Neural cell (in vitro differentiated cells): ENCODE results near the gene FOXN1.

Experiments used
- EZH2 ChIP-seq: fragments of 200-600, 300-800 bp; shearing (Covaris generic), sonication (generic); IDR thresholded peaks from 2 replicates; pipeline ENCODE4 v1.6.1; 2014; ENCODE audit warnings: antibody characterized with exemption, low read length, borderline replicate concordance, mild to moderate bottlenecking; ENCODE audit not compliant: insufficient read depth, poor library complexity, severe bottlenecking
- MXI1 ChIP-seq: fragments of 450-650 bp; conservative IDR thresholded peaks from 2 replicates; pipeline ENCODE4 v1.6.1; 2014; ENCODE audit warnings: antibody characterized with exemption, mild to moderate bottlenecking; ENCODE audit not compliant: poor library complexity, severe bottlenecking
- RAD21 ChIP-seq: fragments of 450-650 bp; conservative IDR thresholded peaks from 2 replicates; pipeline ENCODE4 v1.6.1; 2014; ENCODE audit warnings: antibody characterized with exemption, mild to moderate bottlenecking, moderate library complexity
- SMC3 ChIP-seq: fragments of 450-650 bp; conservative IDR thresholded peaks from 2 replicates; pipeline ENCODE4 v1.6.1; 2014; ENCODE audit warnings: antibody characterized with exemption, mild to moderate bottlenecking, moderate library complexity; ENCODE audit not compliant: poor library complexity
- TF ChIP-seq, protein P1 (sequence below): fragments of 450-650 bp; IDR thresholded peaks from 2 replicates; pipeline ENCODE4 v1.5.1; 2014; ENCODE audit warnings: antibody characterized with exemption, mild to moderate bottlenecking, moderate library complexity; ENCODE audit not compliant: poor library complexity, severe bottlenecking
- TF ChIP-seq, protein P2 (sequence below): IDR thresholded peaks from 2 replicates; pipeline ENCODE4 v1.6.1; 2012; ENCODE audit warnings: borderline replicate concordance

DNA sequence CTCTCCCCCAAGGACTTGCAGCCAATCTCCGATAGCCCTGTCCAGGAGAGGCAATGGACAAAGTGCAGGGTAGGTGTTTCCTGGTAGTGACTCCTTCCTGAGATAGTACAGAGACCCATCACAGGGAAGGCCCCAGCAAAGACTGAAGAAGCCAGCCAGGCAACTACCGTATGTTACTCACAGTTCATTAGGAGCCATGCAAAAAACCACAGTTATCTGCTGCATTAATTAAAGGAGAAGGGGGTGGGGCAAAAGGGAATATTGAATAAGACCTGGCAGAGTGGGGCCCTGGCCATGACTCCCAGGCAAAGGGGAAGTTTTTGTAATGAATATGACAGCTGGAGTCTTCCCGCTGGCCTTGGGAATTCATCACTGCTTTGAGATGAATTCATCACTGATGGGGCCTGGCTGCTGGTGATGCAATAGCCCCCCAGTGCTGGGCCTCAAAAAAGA is 35.2 kb upstream of the FOXN1 start:
- TF ChIP-seq, protein P1, sequence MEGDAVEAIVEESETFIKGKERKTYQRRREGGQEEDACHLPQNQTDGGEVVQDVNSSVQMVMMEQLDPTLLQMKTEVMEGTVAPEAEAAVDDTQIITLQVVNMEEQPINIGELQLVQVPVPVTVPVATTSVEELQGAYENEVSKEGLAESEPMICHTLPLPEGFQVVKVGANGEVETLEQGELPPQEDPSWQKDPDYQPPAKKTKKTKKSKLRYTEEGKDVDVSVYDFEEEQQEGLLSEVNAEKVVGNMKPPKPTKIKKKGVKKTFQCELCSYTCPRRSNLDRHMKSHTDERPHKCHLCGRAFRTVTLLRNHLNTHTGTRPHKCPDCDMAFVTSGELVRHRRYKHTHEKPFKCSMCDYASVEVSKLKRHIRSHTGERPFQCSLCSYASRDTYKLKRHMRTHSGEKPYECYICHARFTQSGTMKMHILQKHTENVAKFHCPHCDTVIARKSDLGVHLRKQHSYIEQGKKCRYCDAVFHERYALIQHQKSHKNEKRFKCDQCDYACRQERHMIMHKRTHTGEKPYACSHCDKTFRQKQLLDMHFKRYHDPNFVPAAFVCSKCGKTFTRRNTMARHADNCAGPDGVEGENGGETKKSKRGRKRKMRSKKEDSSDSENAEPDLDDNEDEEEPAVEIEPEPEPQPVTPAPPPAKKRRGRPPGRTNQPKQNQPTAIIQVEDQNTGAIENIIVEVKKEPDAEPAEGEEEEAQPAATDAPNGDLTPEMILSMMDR = no peak
- TF ChIP-seq, protein P2, sequence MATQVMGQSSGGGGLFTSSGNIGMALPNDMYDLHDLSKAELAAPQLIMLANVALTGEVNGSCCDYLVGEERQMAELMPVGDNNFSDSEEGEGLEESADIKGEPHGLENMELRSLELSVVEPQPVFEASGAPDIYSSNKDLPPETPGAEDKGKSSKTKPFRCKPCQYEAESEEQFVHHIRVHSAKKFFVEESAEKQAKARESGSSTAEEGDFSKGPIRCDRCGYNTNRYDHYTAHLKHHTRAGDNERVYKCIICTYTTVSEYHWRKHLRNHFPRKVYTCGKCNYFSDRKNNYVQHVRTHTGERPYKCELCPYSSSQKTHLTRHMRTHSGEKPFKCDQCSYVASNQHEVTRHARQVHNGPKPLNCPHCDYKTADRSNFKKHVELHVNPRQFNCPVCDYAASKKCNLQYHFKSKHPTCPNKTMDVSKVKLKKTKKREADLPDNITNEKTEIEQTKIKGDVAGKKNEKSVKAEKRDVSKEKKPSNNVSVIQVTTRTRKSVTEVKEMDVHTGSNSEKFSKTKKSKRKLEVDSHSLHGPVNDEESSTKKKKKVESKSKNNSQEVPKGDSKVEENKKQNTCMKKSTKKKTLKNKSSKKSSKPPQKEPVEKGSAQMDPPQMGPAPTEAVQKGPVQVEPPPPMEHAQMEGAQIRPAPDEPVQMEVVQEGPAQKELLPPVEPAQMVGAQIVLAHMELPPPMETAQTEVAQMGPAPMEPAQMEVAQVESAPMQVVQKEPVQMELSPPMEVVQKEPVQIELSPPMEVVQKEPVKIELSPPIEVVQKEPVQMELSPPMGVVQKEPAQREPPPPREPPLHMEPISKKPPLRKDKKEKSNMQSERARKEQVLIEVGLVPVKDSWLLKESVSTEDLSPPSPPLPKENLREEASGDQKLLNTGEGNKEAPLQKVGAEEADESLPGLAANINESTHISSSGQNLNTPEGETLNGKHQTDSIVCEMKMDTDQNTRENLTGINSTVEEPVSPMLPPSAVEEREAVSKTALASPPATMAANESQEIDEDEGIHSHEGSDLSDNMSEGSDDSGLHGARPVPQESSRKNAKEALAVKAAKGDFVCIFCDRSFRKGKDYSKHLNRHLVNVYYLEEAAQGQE = no peak
- no peak for TF ChIP-seq RAD21
- no peak for TF ChIP-seq MXI1
- no peak for TF ChIP-seq EZH2
- no peak for TF ChIP-seq SMC3
